AG08396 (cell line): ENCODE data around the gene PRXL2C.
"Not testable (repeated sequence)": the region's sequence is repeated elsewhere in the genome, so short reads cannot be mapped to it uniquely, and the experiment has no call there.

ENCODE experiments used
- DNase-seq: peaks from one replicate; pipeline ENCODE4 v3.0.0; 2012; ENCODE audit warnings: low spot score, mixed read lengths

PRXL2C gene

GRCh38 chr9:96655198-96655851 is at the start of gene PRXL2C:
Gene PRXL2C (minus strand): TSS chr9:96655317. CDS start chr9:96655281, 36 bp downstream.
- DNase-seq = peak; percentile 86

DNA sequence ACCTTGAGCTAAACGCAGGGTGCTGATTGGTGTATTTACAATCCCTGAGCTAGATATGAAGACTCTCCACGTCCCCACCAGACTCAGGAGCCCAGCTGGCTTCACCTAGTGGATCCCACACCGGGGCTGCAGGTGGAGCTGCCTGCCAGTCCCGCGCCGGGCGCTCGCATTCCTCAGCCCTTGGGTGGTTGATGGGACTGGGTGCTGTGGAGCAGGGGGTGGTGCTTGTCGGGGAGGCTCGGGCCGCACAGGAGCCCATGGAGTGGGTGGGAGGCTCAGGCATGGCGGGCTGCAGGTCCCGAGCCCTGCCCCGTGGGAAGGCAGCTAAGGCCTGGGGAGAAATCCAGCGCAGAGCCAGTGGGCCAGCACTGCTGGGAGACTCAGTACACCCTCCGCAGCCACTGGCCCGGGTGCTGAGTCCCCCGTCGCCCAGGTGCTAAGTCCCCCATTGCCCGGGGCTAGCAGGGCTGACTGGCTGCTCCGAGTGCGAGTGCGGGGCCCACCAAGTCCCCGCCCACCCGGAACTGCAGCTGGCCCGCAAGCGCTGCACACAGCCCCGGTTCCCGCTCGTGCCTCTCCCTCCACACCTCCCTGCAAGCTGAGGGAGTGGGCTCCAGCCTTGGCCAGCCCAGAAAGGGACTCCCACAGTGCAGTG is 45.7 kb upstream of the PRXL2C start:
- not testable (repeated sequence) for DNase-seq

- no peak for DNase-seq
Measured at GRCh38 chr9:96691326-96691725, 36.2 kb upstream of the PRXL2C start.

- DNase-seq = no peak
Measured at GRCh38 chr9:96688745-96689464, 33.8 kb upstream of the PRXL2C start.

DNA sequence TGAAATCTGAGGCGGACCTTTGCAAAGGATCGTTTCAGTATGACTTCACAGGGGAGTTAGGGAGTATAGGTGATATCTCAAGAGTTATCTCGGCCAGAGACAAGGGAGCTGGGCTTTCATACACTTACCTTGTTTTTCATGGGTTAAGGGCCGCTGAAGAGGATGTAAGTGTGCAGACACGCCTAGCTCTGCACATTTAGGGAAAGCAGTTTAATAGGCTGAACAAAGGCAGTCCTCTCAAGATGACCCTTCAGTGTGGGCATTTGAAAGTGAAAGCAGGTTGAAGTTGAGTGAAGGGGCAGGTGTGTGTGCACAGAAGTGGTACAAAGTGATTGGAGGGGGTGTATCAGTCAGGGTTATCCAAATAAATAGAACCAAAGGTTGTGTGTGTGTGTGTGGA is 33.1 kb upstream of the PRXL2C start:
- no peak for DNase-seq

- DNase-seq = peak; percentile 86
Measured at GRCh38 chr9:96686638-96687335, 31.7 kb upstream of the PRXL2C start.

DNA sequence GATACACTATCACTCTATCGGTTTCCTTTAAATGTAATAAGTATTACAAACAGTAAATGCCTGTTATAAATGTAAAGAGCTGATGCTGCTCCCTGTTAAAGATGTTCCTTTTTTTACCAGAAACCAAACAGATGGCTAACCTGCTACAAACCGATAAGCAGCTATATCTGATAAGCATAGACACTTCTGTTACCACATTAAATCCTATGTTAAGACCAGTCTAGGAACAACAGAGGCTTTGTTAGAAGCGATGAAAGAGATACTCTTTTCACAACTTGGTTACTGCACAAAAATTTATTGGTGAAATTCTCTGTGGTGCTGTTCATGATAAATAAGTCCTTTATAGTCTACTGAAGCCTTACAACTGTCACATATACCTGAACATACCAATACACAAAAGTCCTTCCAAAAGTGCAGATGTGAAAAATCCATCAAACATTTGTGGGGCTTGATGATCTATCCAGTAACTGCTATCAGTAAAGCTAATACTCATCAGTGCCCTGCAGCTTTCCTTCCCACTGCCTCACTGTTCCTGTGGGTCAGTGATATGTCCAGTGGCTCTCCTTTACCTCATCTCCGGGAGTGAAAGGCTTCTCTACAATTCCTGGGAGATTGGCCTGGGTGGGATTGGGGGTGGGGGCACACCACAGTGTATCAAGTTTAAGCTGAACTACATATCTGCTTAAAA is 25.8 kb upstream of the PRXL2C start:
- no peak for DNase-seq

- DNase-seq = peak; percentile 26
Measured at GRCh38 chr9:96674906-96675538, 19.9 kb upstream of the PRXL2C start.

DNA sequence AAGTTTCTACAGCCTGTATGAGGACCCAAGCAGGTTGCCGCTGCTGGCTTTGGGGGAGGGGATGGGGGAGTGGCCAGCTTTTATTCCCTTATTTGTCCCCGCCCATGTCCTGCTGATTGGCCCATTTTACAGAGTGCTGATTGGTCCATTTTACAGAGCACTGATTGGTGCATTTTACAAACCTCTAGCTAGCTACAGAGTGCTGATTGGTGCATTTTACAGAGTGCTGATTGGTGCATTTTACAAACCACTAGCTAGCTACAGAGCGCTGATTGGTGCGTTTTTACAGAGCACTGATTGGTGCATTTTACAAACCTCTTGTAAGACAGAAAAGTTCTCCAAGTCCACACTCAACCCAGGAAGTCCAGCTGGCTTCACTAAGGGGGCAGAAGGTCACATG is 18.7 kb upstream of the PRXL2C start:
- DNase-seq = not testable (repeated sequence)

GRCh38 chr9:96668868-96669534 is 13.9 kb upstream of the PRXL2C start:
- DNase-seq = no peak

DNA sequence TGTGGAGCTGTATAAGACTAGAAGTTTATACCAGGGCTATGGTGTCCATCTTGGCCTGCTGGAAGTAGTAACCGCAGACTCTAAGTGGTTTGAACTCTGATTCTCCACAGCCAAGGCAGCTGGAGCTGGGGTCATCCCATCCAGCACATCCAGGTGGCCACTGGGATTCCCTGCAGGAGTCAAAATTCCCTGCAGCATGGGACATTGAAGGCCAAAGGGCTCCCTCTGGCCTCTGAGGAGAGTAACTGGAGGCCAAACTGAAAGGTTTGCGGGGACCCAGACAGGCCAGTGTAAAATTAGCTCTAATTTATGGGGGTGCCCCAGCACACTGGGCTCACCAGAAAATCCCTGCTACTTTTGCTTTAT is 12.2 kb upstream of the PRXL2C start:
- DNase-seq = no peak

DNA sequence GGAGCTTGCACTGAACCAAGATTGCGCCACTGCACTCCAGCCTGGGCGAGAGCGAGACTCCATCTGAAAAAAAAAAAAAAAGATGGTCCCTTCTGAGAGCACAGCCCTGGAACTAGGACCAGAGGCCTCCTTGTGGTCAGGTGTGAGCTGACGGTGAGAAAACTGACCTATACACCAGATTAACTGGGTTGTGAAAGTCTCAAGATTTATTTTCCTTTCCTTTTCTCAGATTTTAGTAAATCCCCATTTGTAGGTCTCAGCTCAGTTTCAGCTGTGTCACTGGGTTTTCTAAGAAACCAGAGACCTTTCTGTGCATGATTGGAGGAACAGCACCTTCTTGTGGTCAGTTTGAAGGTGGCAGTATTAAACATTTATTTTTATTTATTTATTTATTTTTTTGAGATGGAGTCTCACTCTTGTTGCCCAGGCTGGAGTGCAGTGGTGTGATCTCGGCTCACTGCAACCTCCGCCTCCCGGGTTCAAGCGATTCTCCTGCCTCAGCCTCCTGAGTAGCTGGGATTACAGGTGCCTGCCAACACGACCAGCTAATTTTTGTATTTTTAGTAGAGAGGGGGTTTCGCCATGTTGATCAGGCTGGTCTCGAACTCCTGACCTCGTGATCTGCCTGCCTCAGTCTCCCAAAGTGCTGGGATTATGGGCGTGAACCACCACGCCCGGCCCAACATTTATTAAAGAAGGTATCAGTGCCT is 11.7 kb upstream of the PRXL2C start:
- peak; percentile 65 for DNase-seq

DNA sequence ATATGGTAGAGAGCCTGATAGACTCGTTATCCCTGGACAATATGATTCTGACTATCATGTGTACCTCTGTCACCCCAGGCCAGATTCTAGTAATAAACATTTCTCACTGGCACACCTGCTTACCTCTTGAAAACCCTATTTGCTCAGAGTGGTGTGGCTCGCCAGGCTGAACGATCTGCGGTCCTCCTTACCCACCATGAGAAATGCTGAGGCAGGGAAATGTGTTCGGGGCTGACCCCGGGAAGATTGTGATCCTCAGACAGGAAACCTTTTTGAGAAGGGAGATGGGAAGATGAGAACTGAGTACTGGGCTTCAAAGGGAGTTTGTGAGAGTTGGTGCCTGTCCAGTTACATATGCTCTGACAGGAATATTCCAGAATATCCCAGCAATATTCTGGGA is 10.7 kb upstream of the PRXL2C start:
- no peak for DNase-seq

DNA sequence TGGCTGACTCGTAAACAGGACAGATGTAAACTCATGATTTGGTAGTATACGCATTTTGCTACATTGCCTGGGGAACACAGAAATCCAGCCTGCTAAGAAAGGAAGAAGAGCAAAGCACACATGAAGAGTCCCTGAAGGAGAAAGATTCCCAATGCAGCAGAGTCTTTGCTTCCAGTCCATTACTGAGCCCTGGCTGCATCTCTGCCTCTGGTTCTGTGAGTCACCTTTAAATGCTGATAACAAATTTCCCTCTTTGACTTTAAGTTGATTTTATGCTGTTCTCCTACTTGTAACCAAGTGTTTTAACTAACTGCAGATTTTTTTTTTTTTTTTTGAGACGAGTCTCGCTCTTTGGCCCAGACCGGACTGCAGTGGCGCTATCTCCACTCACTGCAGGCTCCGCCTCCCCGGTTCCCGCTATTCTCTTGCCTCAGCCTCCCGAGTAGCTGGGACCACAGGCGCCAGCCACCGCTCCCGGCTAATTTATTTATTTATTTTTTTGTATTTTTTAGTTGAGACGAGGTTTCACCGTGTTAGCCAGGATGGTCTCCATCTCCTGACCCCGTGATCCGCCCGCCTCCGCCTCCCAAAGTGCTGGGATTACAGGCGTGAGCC is 8.5 kb upstream of the PRXL2C start:
- no peak for DNase-seq

GRCh38 chr9:96661711-96662110 is 6.6 kb upstream of the PRXL2C start:
- DNase-seq = no peak

GRCh38 chr9:96660692-96661248 is 5.7 kb upstream of the PRXL2C start:
- no peak for DNase-seq

DNA sequence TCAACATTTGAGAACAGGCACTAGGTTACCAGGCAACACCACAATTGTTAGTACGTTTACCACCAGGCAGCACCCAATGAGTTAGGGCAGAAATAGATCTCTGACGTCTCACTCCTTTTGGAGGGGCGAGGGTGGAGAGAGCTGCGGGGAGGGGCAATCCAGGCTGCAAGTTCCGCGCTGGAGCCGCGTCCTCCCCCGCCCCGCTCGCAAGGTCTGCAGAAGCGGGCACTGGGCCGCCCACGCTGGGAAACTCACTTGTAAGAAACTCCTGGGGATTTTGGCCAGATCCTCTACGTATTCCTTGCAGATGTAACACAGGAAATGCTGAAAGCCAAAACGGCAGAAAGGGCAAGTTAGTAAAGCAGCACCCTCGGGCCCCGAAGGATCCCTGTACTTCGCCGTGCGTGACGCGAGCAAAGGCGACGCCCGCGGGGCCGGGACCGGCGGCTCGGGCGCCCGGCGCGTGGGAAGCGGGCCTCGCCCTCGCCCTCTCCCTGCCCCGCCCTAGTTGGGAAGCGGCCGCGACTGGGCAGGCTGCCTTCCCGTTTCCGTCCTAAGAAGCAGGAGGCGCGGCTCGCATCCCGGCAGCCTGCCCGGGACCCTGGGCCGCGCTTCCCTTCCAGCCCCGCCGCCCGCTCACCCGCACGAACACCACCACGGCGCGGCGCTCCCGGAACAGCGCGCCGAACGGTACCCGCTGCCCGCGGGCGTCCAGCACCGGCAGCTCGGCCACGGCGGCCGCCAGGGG is 493 bp downstream of the PRXL2C start:
- DNase-seq = peak; percentile 84

- no peak for DNase-seq
Measured at GRCh38 chr9:96651626-96652025, 3.5 kb downstream of the PRXL2C start.
